HG03064 (cell line): ENCODE measurements around the gene BCL10.

ENCODE experiments used
- ATAC-seq: cut with Tn5 transposase; IDR thresholded peaks from one replicate; pipeline ENCODE4 v1.9.1; 2021; ENCODE audit warnings: low read depth; ENCODE audit not compliant: unreplicated experiment

Gene BCL10

DNA sequence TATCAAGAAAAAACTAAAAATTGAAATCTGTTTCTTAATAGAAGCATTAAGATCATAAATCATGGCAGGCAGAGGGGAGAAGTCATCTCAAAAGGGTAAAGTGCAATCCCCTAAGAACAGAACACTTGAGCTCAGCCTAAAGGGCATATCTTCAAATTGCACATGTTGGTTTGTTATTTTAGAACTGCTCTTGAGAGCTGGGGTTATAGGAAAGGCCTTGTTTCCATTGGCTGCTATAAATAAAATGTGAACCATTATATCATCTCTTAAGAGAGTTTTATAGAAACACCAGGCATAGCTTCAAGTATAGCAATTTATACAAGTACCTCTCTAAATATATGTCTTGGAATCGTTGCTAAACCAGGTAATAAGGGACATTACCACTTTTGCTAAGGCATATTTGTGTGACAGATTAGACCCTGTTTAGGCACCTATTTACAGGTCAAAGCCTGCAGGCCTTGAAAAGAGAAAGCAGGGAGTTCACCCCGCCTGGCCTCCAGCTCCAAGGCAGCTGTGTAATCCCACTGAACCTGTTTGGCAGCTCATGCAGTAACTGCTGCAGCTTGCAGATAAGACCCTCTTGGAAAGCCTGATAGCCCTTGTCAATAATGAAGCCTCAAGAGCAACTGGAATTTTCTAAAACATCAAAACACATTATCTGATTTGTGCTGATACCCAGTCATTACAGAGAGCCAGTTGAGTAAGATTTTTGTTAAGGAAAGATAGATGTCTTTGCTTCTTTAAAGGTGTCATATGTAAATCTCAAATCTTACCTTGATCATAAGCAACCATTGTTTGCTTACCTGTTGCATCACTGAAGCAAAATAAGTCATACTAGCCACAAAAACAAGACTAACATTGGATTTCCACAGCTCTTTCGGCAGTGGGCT, 51.5 kb downstream of the BCL10 start:
- no peak for ATAC-seq

DNA sequence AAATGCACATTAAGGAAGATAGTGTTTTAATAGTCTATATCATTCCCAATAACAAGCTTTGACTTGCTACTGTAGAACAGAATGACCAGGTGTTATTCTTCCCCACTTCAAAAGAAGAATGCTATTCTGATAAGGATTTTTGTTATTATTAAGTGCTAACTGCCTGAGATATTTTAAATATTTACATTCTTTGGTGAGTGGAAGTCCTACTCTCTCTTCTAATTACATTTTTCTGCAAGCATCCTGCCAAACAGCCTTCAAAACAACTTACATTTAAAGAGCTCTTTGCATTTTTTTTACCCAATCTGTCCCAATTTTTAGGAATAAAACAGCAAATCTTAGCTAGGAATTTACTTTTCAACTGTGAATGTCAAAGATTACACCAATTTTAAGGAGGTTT, 52.1 kb downstream of the BCL10 start:
- no peak for ATAC-seq

DNA sequence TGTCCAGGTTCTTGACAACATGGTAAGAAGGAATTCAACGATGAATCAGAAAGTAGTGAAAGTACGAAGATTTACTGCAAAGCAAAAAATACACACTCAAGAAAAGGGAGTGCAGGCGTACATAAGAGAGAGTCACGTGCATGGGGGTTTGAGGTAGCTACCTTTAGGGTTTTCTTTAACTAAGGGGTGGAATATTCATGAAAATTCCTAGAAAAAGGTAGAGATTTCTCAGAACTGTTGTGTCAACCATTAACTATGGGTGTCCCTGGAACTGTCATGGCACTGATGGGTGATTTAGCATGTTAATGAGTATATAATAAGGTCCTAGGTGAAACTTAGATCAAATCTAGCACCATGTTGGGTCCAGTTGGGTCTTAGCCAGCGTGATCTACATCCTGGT, 53.1 kb downstream of the BCL10 start:
- no peak for ATAC-seq

DNA sequence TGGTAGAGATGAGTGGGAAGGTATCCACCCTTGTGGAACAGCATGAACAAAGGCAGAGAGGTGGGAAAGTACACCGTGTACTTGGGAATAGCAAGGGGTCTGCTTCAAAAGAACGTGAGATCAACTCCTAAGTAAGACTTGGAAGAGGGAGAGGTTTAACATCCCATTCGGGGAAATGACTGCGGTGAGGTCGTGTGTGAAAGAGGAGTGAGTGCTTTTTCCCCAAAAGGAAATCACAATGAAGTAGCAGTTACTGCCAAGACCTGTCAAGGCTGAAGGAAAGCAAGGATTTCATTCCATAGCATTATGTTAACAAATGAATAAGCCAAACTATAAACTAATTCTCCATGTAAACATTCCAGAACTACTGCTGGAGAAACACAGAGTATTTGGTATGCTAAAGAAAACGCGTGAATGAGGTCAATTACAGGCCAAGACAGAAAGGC, 55.7 kb downstream of the BCL10 start:
- no peak for ATAC-seq

DNA sequence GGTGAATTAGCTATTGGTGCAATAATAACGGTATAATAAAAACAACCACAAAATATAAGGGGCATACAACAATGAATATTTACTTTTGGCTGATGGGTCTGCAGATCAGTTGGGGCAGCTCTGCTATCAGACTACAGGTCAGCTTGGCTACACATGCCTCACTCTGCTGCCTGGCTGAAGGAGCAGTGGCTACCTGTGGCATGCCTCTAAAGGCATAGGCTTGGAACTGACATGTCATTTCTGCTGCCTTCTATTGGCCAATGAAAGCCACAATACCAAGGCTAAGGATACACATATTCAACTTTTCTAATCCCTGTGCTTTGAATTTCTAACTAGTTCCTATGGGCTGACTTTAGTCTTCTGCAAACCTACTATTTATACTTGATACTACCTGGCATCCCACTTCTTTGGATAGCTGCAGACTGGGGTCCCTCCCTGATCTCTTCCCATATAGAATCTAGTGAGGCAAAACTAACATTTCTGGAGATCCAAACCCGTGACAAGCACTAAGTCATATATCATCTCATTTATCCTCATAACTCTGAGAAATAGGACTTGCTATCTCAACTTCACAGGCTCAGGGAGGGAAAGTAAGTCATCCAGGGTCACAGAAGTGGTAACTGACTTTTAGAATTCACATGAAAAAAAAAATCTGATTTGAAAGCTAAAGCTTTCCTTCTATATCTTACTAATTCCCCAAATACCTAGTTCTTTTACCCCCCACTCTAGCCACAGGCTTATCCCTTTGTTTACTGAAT, 56.4 kb downstream of the BCL10 start:
- ATAC-seq = no peak

DNA sequence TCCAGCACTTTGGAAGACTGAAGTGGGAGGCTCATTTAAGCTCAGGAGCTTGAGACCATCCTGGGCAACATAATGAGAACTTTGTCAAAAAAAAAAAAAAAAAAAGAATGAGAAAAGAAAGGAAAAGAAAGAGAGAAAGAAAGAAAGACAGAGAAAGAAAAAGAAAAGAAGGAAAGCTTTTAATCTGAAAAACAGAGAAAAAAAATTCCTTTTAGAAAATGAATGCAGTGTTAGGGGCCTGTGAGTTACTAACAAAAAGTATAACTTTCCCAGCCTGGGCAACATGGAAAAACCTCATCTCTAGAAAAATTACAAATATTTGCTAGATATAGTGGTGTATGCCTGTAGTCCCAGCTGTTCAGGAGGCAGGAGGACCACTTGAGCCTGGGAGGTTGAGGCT, 59.7 kb downstream of the BCL10 start:
- ATAC-seq = no peak
